ENCODE data around the gene ZNF223. TPM values are rescaled to one million over a fixed set of nuclear protein-coding genes. Genes with fewer than 3 reads are reported as not detected.

Gene ZNF223
- total RNA-seq, 4 donors from 2014 or later, result 2.9 to 5.9 (median 5.0) TPM

- TF ChIP-seq, protein P1, sequence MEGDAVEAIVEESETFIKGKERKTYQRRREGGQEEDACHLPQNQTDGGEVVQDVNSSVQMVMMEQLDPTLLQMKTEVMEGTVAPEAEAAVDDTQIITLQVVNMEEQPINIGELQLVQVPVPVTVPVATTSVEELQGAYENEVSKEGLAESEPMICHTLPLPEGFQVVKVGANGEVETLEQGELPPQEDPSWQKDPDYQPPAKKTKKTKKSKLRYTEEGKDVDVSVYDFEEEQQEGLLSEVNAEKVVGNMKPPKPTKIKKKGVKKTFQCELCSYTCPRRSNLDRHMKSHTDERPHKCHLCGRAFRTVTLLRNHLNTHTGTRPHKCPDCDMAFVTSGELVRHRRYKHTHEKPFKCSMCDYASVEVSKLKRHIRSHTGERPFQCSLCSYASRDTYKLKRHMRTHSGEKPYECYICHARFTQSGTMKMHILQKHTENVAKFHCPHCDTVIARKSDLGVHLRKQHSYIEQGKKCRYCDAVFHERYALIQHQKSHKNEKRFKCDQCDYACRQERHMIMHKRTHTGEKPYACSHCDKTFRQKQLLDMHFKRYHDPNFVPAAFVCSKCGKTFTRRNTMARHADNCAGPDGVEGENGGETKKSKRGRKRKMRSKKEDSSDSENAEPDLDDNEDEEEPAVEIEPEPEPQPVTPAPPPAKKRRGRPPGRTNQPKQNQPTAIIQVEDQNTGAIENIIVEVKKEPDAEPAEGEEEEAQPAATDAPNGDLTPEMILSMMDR (IDR thresholded peaks at IDR 0.05; ENCODE audit: low read depth), result no peak
Measured at GRCh38 chr19:44050740-44051649, 841 bp upstream of the ZNF223 start.

DNA sequence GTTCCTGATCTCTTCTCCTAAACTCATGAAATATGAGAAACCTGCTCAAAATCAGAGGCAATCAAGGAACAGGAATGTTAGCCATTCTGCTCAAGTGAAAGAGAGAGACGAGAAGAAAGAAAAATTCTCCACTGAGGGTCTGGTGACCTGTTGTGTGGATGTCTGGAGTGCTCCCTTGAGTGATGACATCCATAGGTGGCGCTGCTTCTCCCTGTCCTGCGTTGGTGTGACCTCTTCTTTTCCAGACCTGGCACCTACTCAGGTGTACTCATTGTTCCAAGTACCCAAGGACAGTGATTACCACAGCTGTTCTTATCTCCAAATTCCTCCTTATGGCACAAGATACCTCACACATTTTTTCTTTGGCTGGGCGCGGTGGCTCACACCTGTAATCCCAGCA lies 4.0 kb downstream of the ZNF223 start:
- TF ChIP-seq, protein P1 (IDR thresholded peaks at IDR 0.05; ENCODE audit: low read depth), result no peak

GRCh38 chr19:44059229-44059628 lies 7.4 kb downstream of the ZNF223 start:
- TF ChIP-seq, protein P1 (IDR thresholded peaks at IDR 0.05; ENCODE audit: low read depth), result no peak

DNA sequence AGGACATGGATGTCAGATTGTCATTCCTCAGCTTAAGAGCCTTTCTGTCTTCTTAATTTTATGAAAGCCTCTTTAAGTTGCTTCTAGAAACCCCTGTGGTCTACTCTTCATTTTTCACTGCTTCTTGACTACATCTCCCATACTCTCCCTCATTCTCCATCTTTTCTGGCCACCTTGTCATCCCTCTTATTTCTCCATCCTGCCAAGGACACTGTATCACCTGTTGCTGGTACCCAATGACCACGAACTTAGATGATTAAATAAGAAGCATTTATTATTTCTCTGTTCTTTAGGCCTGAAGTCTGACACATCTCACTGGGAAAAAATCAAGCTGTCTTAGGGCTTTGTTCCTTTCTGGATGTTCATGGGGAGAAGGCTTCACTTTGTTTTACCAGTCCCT lies 9.2 kb downstream of the ZNF223 start:
- TF ChIP-seq, protein P1 (IDR thresholded peaks at IDR 0.05; ENCODE audit: low read depth), result no peak

DNA sequence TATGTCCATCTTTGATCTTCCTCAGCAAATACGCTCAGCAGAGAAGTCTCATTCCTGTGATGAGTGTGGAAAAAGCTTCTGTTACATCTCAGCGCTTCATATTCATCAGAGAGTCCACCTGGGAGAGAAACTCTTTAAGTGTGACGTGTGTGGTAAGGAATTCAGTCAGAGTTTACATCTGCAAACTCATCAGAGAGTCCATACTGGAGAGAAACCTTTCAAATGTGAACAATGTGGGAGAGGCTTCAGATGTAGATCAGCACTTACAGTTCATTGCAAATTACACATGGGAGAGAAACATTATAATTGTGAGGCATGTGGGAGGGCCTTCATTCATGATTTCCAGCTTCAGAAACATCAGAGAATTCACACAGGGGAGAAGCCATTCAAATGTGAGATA lies 14.5 kb downstream of the ZNF223 start:
- TF ChIP-seq, protein P1 (IDR thresholded peaks at IDR 0.05; ENCODE audit: low read depth), result no peak

- TF ChIP-seq, protein P1 (IDR thresholded peaks at IDR 0.05; ENCODE audit: low read depth), result no peak
Measured at GRCh38 chr19:44069415-44069814, 17.6 kb downstream of the ZNF223 start.

DNA sequence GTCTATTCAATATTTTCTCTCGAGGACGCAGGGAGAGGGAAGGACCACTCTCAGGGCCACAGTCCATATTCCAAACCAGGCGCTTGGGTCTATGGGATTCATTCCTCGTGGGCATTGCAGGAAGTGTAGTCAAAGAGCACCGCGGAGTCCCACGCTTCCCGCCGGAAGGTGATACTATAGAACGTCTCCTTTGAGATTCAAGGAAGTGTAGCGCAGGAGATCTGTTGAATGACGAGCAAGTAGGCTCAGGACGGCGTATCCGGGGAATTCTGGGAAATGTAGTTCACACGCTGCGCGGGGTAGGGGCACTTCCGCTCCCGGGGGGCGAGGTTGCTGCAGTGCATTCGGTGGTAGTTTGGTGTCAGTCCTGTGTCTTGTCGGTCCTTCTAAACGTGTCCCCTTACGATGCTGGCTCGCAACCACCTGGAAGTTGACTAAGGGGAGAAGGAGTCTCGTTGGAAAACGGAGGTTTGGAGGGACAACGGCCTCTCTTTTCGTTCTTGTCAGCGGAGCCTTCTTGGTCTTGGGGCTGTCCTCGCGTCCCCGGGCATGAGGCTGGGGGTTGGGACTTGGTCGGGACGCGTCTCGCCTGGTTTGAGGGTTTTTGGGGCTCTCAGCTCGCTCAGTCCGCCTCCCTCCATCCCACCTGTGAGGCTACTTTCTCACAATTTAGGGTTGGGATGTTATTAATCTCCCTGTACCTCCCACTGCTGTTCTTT lies 20.1 kb downstream of the ZNF223 start, which contains the start of gene ZNF284:
ZNF284 (plus strand) TSS at position 336 of the 719 bp plus-strand sequence. CDS start 4,231 bp downstream, outside the sequence.
- TF ChIP-seq, protein P1 (IDR thresholded peaks at IDR 0.05; ENCODE audit: low read depth), result no peak
